ENCODE results near the gene RARRES2.
"Not testable (repeated sequence)": the region's sequence is repeated elsewhere in the genome, so short reads cannot be mapped to it uniquely, and the experiment has no call there.

The RARRES2 gene

DNA sequence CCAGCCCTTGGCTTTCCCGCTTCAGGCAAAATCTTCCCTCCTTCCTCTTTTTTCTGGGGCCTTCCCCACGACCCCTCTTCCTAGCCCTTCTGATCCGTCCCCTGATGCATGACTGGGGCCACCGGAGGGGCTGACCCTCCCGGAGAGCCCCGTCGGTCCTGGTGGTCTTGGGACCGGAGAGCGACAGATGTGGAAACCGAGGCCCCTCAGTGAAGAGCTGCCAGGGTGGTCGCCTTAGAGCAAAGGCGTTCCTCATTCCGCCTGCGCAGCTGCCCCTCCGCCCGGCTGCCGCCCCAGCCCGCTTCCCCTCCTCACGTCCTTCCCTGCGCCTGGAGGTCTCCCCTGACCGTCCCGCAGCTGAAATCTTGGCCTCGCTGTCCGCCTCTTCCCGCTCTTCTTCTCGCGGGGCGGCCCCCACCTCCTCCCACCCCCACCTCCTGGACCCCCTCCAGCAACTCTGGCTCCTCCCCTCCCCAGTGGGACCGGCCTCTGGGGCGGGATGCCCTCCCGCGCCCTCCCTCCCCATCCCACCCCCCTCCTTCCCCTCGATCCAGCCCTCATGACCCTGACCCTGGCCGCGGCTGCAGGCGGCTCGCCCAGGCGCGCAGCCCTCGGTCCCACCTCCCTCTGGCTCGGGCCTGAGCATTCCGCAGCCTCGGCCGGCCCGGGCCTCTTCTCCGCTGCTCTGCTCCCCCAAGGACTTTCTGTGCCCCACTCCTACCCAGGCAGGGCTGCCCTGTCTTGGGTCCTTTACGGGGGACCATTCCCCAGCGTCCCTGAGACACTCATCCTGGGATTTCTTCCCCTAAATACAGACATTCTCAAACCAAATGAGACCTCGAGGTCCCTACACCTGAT is at the start of gene RARRES2:
Gene RARRES2 (minus strand): TSS at position 367 of the 858 bp plus-strand sequence. CDS start 1,020 bp downstream, outside the sequence.
- DNase-seq: no peak

- no peak for DNase-seq
Measured at GRCh38 chr7:150390205-150390604, 48.8 kb upstream of the RARRES2 start.

DNA sequence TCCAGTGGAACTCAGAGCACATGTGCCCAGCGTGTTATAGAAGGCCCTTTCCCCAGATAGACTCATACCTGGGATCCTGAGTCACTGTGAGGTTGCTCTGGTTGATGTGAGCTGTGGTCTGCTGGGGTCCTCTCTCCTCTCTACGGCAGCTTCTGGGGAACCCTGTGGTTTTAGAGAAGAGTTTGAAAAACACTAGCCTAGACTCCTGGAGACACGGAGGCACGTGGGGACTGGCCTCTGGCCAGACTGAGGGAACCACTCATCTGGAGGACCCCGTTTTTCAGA is 48.0 kb upstream of the RARRES2 start:
- DNase-seq: no peak

DNA sequence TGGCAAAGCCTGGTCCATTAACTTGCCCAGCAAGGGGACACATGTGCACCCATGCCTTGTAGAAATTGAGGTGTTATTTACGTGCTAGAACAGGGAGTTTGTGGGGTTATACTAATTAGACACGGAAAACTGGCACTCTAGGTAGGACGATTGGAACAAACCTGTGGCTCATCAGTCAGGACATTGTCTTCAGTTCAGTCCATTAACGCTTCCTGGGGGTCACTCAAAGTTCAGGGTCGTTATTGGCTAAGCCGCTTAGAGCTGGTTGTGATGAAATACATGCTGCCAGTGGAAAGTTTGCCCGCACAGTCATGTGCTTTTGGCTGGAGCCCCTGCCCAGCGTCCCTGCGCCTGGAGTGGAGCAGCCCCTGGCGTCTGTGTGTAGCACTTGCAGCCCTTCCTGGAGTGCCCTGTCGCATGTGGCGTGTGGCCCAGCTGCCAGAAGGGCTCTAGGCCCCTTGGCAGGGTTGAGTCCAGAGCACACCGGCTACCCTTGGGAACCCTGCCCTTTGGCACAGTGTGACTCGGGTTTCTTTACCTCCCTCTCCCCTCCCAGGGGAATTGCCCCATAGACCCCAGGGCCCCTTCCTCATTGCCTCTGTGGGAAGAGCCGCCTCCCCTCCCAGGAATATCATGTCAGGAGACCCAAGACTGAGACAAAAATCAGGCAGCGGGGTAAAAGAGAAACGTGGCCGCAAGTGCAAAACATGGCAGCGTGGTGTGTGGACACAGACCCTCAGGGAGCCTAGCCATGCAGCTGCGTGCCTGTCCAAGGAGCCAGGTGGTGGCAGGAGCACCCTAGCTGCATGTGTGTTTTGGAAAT is 47.5 kb upstream of the RARRES2 start:
- DNase-seq: peak; percentile 67

- DNase-seq: no peak
Measured at GRCh38 chr7:150388306-150388705, 46.9 kb upstream of the RARRES2 start.

DNA sequence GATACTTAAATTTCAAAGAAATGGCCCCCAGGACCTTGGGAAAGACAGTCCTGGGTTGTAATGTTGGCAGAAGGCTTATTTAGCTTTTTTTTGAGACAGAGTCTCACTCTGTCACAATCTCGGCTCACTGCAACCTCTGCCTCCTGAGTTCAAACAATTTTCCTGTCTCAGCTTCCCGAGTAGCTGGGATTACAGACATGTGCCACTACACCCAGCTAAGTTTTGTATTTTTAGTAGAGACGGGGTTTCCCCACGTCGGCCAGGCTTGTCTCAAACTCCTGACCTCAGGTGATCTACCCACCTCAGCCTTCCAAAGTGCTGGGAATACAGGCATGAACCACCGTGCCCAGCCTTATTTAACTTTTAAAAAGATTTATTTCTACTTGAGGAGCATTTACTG is 44.5 kb upstream of the RARRES2 start:
- not testable (repeated sequence) for DNase-seq

- no peak for DNase-seq
Measured at GRCh38 chr7:150385302-150385723, 43.9 kb upstream of the RARRES2 start.

DNA sequence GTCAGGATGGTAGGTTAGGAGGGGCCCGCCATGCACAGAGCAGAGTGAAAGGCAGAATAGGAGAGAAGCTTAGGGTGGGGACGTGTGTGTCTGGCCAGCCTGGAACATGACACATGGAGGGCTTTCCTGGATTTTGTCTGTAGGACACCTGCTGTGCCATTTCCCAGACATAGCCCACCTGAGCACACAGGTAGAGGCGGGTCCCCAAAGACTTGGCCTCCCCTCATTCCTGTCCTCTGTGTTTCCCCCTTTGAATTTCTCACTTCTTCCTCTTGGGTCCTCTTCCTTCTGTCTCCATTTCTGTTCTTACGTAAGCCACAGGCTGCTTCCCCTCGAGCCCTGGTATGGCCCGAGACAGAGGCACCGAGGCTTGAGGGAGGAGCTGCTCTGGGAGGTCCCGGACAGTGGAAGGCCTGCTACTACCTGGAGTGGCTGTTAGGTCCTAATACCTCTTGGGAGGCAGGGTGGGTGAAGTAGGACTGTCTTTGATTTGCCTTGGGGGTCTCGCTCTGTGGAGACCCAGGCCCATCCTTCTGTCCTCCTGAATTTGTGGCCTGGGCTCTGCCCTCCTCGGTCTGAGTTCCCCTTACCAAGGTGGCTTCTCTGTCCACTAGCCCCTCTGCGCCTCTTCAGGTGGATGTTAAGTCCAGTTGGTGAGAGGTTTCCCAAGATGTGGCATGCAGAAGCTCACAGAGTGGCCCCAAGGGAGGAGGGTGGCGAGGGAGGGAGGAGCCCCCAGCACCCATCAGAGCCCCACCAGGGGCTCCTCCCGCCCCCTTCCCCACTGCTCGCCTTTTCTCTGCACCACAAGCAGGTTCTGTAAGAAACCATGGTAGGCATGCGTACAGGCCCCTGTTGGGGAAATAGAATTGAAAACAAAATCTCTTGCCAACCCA is 43.2 kb upstream of the RARRES2 start:
- DNase-seq: no peak

DNA sequence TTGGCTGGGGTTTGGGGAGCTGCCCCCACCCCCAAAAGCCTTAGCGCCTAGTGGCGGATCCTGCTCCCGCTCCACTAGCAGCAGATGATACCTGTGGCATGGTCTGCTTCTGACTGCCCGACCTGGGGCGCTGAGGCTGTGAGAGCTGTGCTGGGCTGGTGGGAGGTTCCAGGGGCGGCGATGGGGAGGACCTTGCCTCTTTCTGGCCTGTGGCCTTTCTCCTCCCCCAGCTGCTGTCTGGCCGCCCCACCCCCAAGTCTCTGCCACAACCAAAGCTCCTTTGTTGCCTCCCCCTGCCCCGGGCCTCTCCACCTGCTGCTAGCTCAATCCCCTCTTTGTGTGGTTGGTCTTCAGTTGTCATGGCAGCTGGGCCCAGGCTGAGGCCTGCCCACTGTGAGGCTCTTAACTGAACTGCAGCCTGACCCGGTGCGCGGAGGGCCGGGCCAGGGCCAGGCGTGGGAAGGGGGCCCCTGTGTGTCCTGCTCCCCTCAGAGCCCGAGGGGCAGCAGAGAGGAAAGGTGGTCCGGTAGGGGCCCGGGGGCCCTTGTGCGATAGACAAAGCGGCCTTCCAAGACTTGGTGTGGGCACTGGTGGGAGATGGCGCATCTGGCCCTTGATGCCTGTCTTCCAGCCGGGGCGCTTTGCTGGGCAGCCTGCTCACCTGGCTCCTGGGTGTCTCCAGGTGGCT is 42.4 kb upstream of the RARRES2 start:
- DNase-seq: peak; percentile 57

- no peak for DNase-seq
Measured at GRCh38 chr7:150382844-150383225, 41.4 kb upstream of the RARRES2 start.

DNA sequence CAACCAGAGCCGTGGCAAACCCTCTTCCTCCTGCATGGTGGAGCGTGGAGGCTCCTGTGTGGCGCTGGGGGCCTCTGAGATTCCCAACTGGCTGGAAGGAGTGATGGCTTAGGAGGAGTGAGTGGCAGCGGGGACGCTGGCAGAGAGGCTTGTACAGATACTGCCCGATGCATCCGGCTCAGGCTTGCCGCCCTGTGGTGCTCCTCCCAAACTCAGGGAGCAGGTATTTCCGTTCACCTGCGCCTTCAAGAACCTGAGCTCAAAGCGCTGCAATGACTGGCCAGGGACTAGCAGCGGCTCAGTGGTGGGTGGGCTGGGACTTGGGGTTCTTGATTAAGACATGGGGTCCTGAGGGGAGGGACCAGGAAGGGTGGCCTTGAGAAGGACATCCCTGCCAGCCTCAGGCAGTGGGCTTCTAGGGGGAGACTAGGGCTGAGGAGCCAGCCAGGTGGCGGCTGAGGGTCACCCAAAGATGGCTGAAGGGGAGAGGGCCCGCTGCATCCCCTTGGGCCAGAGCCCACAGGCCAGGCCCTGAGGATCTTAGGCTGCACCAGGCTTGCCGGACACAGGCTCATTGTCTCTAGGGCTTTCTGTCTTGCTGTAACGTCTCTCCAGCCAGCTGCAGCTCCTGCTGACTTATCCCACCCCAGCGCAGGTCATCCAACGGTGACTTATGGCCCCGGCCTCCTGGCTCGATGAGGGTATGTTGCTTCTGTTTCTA is 40.9 kb upstream of the RARRES2 start:
- DNase-seq: no peak

- no peak for DNase-seq
Measured at GRCh38 chr7:150381785-150382122, 40.3 kb upstream of the RARRES2 start.

DNA sequence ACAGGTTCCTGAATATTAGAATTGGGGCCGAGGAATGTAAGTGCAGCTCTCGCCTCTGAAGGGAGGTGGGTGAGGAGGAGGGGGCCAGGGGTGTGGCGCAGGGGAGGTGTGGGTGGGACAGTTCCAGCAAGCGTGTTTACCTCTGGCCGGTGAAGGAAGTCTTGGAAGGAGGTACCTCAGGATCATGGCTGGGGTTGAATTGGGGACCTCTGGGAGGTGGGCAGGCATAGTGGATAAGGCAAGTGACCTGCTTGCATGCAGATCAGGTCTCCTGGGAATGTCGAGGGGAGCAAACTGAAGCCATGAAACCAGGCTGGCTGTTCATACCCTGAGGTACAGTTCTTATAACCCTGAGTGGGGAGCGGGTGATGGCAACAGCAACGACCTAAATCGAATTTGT is 39.7 kb upstream of the RARRES2 start:
- DNase-seq: no peak

- no peak for DNase-seq
Measured at GRCh38 chr7:150380463-150380862, 39.0 kb upstream of the RARRES2 start.

GRCh38 chr7:150379441-150380379 is 38.3 kb upstream of the RARRES2 start:
- no peak for DNase-seq

- peak; percentile 10 for DNase-seq
Measured at GRCh38 chr7:150378853-150379440, 37.5 kb upstream of the RARRES2 start, which contains the start of gene ZNF775. TSS of gene ZNF775 (plus strand) at chr7:150379330. CDS start at chr7:150388471, 9,141 bp downstream.

GRCh38 chr7:150378115-150378852 is 36.9 kb upstream of the RARRES2 start:
- peak; percentile 34 for DNase-seq

- no peak for DNase-seq
Measured at GRCh38 chr7:150377635-150378034, 36.2 kb upstream of the RARRES2 start.

DNA sequence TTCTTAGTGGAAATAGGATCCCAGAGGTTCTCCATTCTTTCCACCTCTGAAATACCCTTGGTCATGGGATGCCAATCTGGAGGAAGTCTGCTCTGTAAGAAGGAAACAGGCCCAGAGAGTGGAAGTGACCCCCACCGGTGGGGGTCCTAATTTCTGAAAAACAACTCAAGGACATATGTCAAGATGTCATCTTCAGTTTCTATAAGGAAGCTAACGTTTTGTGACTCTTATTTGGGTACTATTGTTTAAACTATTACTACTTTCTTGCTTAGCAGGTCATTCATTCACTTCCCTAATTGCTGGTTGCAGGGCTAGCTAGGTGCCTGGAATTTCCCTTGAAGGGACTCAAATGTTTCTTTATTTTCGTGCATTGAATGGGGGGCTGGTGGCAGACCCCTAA is 35.8 kb upstream of the RARRES2 start:
- DNase-seq: no peak
